K562 (cell line): ENCODE results near the gene LRCH1.

Source experiments
- ATF1 ChIP-seq, 2 experiments: fragments of 450-650 bp in 1 of 2; IDR thresholded peaks; 2 replicates each; pipeline ENCODE4 v1.6.1; 2016; ENCODE audit warnings: missing compliant biosample characterization in 1 of 2, missing genetic modification characterization in 1 of 2
- CTCF ChIP-seq, 3 experiments: IDR thresholded peaks in 2 of 3; conservative IDR thresholded peaks in 1 of 3; 2 replicates each; pipeline ENCODE4 v1.5.1; 2011 to 2012; ENCODE audit warnings: low read length in 3 of 3, mild to moderate bottlenecking in 3 of 3, control low read depth in 2 of 3, improper control_type of control experiment in 1 of 3, inconsistent platforms in 1 of 3, low read depth in 1 of 3, mixed read lengths in 1 of 3, moderate library complexity in 1 of 3; ENCODE audit not compliant: insufficient read depth in 2 of 3
- EP300 ChIP-seq: IDR thresholded peaks from 2 replicates; pipeline ENCODE4 v1.6.1; 2012; ENCODE audit warnings: low read length, improper control_type of control experiment
- ETV6 ChIP-seq, 3 experiments: fragments of 150-350 bp in 1 of 3; sonication (generic) in 1 of 3; formaldehyde crosslinking in 1 of 3; IDR thresholded peaks; 2 replicates each; pipeline versions ENCODE4 v1.6.1 to v1.8.0; 2014 to 2022; ENCODE audit warnings: borderline replicate concordance in 2 of 3, low read depth in 2 of 3, antibody characterized with exemption in 1 of 3, low read length in 1 of 3, mild to moderate bottlenecking in 1 of 3, missing genetic modification reagents in 1 of 3
- FOXK2 ChIP-seq, 2 experiments: fragments of 450-650 bp; IDR thresholded peaks in 1 of 2; conservative IDR thresholded peaks in 1 of 2; 2 replicates each; pipeline ENCODE4 v1.6.1; 2016; ENCODE audit warnings: low read depth in 2 of 2, mild to moderate bottlenecking in 1 of 2
- SIX5 ChIP-seq, 2 experiments: IDR thresholded peaks; 2 replicates each; pipeline ENCODE4 v1.6.1; 2011; ENCODE audit warnings: low read length in 2 of 2, borderline replicate concordance in 1 of 2, low read depth in 1 of 2, mild to moderate bottlenecking in 1 of 2, moderate library complexity in 1 of 2; ENCODE audit not compliant: insufficient read depth in 1 of 2

GRCh38 chr13:46656786-46657185, 103.8 kb downstream of the LRCH1 start:
- TF ChIP-seq CTCF (IDR thresholded peaks at IDR 0.05 in 2 of 3, conservative IDR thresholded peaks at IDR 0.05 in 1 of 3; ENCODE audit: insufficient read depth in 2 of 3, low read depth in 1 of 3, low read length in 3 of 3): no peak
- TF ChIP-seq FOXK2 (conservative IDR thresholded peaks at IDR 0.05 in 1 of 2, IDR thresholded peaks at IDR 0.05 in 1 of 2; ENCODE audit: low read depth in 2 of 2): no peak
- no peak for TF ChIP-seq EP300
- TF ChIP-seq ETV6 (IDR thresholded peaks at IDR 0.05; ENCODE audit: borderline replicate concordance in 1 of 2, low read depth in 2 of 2, low read length in 1 of 2): no peak
- no peak for TF ChIP-seq ETV6 (CRISPR knock-in tag; IDR thresholded peaks at IDR 0.05; ENCODE audit: borderline replicate concordance)
- no peak for TF ChIP-seq SIX5 (IDR thresholded peaks at IDR 0.05; ENCODE audit: borderline replicate concordance in 1 of 2, insufficient read depth in 1 of 2, low read depth in 1 of 2, low read length in 2 of 2)
- no peak for TF ChIP-seq ATF1 (CRISPR knock-in tag; IDR thresholded peaks at IDR 0.05)
- no peak for TF ChIP-seq ATF1 (tag; IDR thresholded peaks at IDR 0.05)
